ENCODE data around the gene PWWP2B.

The PWWP2B gene

GRCh38 chr10:132420469-132420980, 23.5 kb downstream of the PWWP2B start:
- DNase-seq (ENCODE audit: low read depth) = no peak

GRCh38 chr10:132420981-132421846, 24.2 kb downstream of the PWWP2B start:
- no peak for DNase-seq (ENCODE audit: low read depth)

- DNase-seq (ENCODE audit: low read depth) = no peak
These were observed 25.1 kb downstream of the PWWP2B start for GRCh38 chr10:132421847-132422751.

GRCh38 chr10:132422903-132423825, 26.2 kb downstream of the PWWP2B start:
- DNase-seq (ENCODE audit: low read depth) = no peak

- DNase-seq (ENCODE audit: low read depth) = no peak
These were observed 27.2 kb downstream of the PWWP2B start for GRCh38 chr10:132423966-132424861.

- no peak for DNase-seq (ENCODE audit: low read depth)
These were observed 28.2 kb downstream of the PWWP2B start for GRCh38 chr10:132425029-132425756.

GRCh38 chr10:132425757-132426155, 28.8 kb downstream of the PWWP2B start:
- DNase-seq (ENCODE audit: low read depth) = no peak

- no peak for DNase-seq (ENCODE audit: low read depth)
These were observed 30.2 kb downstream of the PWWP2B start for GRCh38 chr10:132427006-132427771.

GRCh38 chr10:132427939-132428367, 31.0 kb downstream of the PWWP2B start:
- DNase-seq (ENCODE audit: low read depth) = no peak

GRCh38 chr10:132428486-132428995, 31.5 kb downstream of the PWWP2B start:
- no peak for DNase-seq (ENCODE audit: low read depth)

GRCh38 chr10:132429281-132430230, 32.6 kb downstream of the PWWP2B start:
- no peak for DNase-seq (ENCODE audit: low read depth)

GRCh38 chr10:132430231-132430743, 33.3 kb downstream of the PWWP2B start:
- no peak for DNase-seq (ENCODE audit: low read depth)

GRCh38 chr10:132430861-132431271, 33.9 kb downstream of the PWWP2B start:
- DNase-seq (ENCODE audit: low read depth) = no peak

GRCh38 chr10:132431537-132432175, 34.7 kb downstream of the PWWP2B start:
- DNase-seq (ENCODE audit: low read depth) = no peak

- DNase-seq (ENCODE audit: low read depth) = no peak
These were observed 35.2 kb downstream of the PWWP2B start for GRCh38 chr10:132432176-132432540.

- DNase-seq (ENCODE audit: low read depth) = no peak
These were observed 36.8 kb downstream of the PWWP2B start for GRCh38 chr10:132433671-132434340.
